Adrenal gland (tissue), 12 donors: Measurements from ENCODE around the gene MVB12B. TPM values are rescaled to one million over a fixed set of nuclear protein-coding genes. Genes with fewer than 3 reads are reported as not detected.

Source experiments
- DNase-seq, 7 donors: peaks; one replicate each; pipeline ENCODE4 v3.0.0-alpha.2; 2019 to 2020
- H3K27ac ChIP-seq, 5 donors: fragments of 200-600 bp; sonication (generic) in 4 of 5; 1 replicate in 3 of 5; 2 replicates in 2 of 5; pipeline versions ENCODE4 v1.5.1 to v1.8.0; 2016 to 2020; ENCODE audit warnings: mild to moderate bottlenecking in 1 of 5
- H3K27me3 ChIP-seq: fragments of 200-600 bp; 2 replicates; pipeline ENCODE4 v1.8.0; 2021
- H3K36me3 ChIP-seq, 2 donors: fragments of 200-600 bp; replicated peaks in 1 of 2; 1 replicate in 1 of 2; 2 replicates in 1 of 2; pipeline versions ENCODE4 v1.5.1 to v1.8.0; 2018 to 2022
- H3K4me1 ChIP-seq, 2 donors: fragments of 200-600 bp; replicated peaks in 1 of 2; 1 replicate in 1 of 2; 2 replicates in 1 of 2; pipeline versions ENCODE4 v1.5.1 to v1.8.0; 2018 to 2021
- H3K4me3 ChIP-seq, 4 donors: fragments of 200-600 bp; sonication (generic) in 3 of 4; one replicate each; pipeline ENCODE4 v1.5.1; 2016 to 2018
- H3K9me3 ChIP-seq, 3 donors: fragments of 200-600 bp; sonication (generic) in 1 of 3; replicated peaks in 1 of 3; 1 replicate in 2 of 3; 2 replicates in 1 of 3; pipeline versions ENCODE4 v1.5.1 to v1.8.0; 2016 to 2021
- POLR2A ChIP-seq, 2 donors: fragments of 450-650 bp; IDR thresholded peaks; one replicate each; pipeline ENCODE4 v1.6.1; 2017; ENCODE audit warnings: antibody characterized with exemption in 2 of 2, mild to moderate bottlenecking in 2 of 2, moderate library complexity in 1 of 2
- WGBS, 4 donors: extraction: QIAGEN DNeasy Blood & Tissue Kit in 2 of 4; methylation state at CpG; one replicate each; pipeline versions ENCODE4 v1.1.5 to v1.1.7; 2013 to 2017; 5-methylcytosine and 5-hydroxymethylcytosine counted together
- intact Hi-C, 2 donors: fragments of 100-400 bp; cut with DNase I; formaldehyde crosslinking; loops; one replicate each; pipeline versions ENCODE4 v1.14.1 to v1.15.0; 2022 to 2023
- polyA plus RNA-seq, 3 donors: library from polyadenylated mRNA; stranded (reverse); fragments of 200-250 nt in 2 of 3; fragments of 350-450 nt in 1 of 3; fragmentation: Illumina TruSeq in 1 of 3; extraction: RNeasy Lipid Tissue Mini Kit (QIAGEN cat#74804) in 1 of 3; gene quantifications; one replicate each; pipeline ENCODE4 v1.2.3, GENCODE V29; 2013 to 2014
- total RNA-seq, 9 donors: library from RNA; depleted of rRNA in 4 of 9; stranded (reverse); fragments of >200 nt in 4 of 9; fragments of 120-200 nt in 1 of 9; fragmentation: NEBNext Ultra II Directional in 1 of 9; extraction: Animal tissue kit (Norgen Biotek cat#: 25700) in 1 of 9; gene quantifications; one replicate each; pipeline versions ENCODE4 v1.1.0 to v1.2.4, GENCODE V29; 2013 to 2023
- TF ChIP-seq, protein P1 (sequence below), 6 experiments: fragments of 450-650 bp in 4 of 6; fragments of 200-600 bp in 2 of 6; sonication (generic) in 1 of 6; IDR thresholded peaks; 1 replicate in 5 of 6; 2 replicates in 1 of 6; pipeline versions ENCODE4 v1.5.1 to v1.8.0; 2016 to 2021; ENCODE audit warnings: antibody characterized with exemption in 6 of 6, mild to moderate bottlenecking in 2 of 6, moderate library complexity in 1 of 6
- donor health status: healthy with polysubstance abuse.
- donor health status: Bipolar disorder and iron deficiency.
- donor health status: DM: yes; HTN: yes; CAD: no.
- donor health status: DM: no; HTN: no; CAD: no.
- donor health status: DM: no; HTN: no; CAD: no.
- donor health status: DM: yes; HTN: yes; CAD: no.

Gene MVB12B
- total and polyA plus RNA-seq, 12 donors = 3.7 to 20.5 (median 12.8) TPM

DNA sequence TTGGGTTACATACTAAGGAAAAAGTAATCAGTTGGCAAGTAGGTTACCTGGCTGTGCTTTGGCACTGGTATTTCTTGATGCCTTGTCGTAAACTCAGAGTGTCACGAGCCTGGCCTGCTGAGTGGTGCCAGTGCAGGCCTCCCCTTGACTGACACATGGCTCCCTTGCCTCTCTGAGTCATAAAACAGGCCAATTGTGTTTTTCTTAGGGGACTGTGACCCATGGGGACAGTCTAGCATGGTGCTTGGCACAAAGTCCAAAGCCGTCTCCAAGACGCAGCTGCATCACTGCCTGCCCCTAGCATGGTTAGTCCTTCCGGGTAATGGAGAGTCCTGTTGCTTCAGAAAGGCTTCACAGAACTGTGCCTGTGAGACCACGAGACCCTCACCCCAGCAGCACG lies 132.5 kb downstream of the MVB12B start:
- 93 to 98% (median 95%) methylated on average over 5 to 7 of the region's 7 CpGs for WGBS, 4 donors
- intact Hi-C loops = no loop called here
- H3K36me3 ChIP-seq = no peaks in the 10 kb centered on the region

DNA sequence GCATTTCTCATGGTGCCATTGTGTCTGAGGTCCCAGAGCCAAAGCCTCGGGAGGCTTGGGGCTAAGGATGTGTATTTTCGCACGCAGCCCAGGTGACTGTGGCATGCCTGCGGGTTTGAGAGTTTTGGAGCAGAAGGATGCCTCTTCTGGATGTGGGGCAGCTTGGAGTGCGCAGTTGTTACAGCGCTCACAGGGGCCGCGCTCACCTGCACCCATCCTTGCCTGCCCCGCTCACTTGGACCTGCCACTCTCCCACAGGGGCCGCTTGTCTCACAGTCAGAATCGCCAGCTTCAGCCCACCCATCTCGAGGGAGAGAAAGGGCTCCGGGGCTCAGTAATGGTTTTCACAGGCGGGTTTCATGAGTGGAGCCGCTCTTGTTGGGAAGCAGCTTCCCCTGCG lies 132.9 kb downstream of the MVB12B start:
- H3K27ac ChIP-seq = no peak overlapping the region
- no peaks in the 10 kb centered on the region for H3K4me1 ChIP-seq
- no peaks in the 10 kb centered on the region for H3K9me3 ChIP-seq
- WGBS, 4 donors = 91 to 97% (median 96%) methylated on average over 6 to 16 of the region's 16 CpGs
- no peaks in the 10 kb centered on the region for H3K36me3 ChIP-seq
- intact Hi-C loops = no loop called here
- TF ChIP-seq, protein P1, sequence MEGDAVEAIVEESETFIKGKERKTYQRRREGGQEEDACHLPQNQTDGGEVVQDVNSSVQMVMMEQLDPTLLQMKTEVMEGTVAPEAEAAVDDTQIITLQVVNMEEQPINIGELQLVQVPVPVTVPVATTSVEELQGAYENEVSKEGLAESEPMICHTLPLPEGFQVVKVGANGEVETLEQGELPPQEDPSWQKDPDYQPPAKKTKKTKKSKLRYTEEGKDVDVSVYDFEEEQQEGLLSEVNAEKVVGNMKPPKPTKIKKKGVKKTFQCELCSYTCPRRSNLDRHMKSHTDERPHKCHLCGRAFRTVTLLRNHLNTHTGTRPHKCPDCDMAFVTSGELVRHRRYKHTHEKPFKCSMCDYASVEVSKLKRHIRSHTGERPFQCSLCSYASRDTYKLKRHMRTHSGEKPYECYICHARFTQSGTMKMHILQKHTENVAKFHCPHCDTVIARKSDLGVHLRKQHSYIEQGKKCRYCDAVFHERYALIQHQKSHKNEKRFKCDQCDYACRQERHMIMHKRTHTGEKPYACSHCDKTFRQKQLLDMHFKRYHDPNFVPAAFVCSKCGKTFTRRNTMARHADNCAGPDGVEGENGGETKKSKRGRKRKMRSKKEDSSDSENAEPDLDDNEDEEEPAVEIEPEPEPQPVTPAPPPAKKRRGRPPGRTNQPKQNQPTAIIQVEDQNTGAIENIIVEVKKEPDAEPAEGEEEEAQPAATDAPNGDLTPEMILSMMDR (IDR thresholded peaks at IDR 0.05) = no peak
- TF ChIP-seq POLR2A (IDR thresholded peaks at IDR 0.05) = no peak
- H3K4me3 ChIP-seq = no peak overlapping the region
- H3K27me3 ChIP-seq = no peaks in the 10 kb centered on the region
- no peak for DNase-seq

More for the DNA sequence above, 132.5 kb downstream of the MVB12B start:
- H3K9me3 ChIP-seq = no peaks in the 10 kb centered on the region
- H3K27me3 ChIP-seq = no peaks in the 10 kb centered on the region
- no peak for DNase-seq
- H3K27ac ChIP-seq = no peak overlapping the region
- H3K4me1 ChIP-seq = no peaks in the 10 kb centered on the region
- no peak overlapping the region for H3K4me3 ChIP-seq
- TF ChIP-seq, protein P1 (IDR thresholded peaks at IDR 0.05) = no peak
- no peak for TF ChIP-seq POLR2A (IDR thresholded peaks at IDR 0.05)

DNA sequence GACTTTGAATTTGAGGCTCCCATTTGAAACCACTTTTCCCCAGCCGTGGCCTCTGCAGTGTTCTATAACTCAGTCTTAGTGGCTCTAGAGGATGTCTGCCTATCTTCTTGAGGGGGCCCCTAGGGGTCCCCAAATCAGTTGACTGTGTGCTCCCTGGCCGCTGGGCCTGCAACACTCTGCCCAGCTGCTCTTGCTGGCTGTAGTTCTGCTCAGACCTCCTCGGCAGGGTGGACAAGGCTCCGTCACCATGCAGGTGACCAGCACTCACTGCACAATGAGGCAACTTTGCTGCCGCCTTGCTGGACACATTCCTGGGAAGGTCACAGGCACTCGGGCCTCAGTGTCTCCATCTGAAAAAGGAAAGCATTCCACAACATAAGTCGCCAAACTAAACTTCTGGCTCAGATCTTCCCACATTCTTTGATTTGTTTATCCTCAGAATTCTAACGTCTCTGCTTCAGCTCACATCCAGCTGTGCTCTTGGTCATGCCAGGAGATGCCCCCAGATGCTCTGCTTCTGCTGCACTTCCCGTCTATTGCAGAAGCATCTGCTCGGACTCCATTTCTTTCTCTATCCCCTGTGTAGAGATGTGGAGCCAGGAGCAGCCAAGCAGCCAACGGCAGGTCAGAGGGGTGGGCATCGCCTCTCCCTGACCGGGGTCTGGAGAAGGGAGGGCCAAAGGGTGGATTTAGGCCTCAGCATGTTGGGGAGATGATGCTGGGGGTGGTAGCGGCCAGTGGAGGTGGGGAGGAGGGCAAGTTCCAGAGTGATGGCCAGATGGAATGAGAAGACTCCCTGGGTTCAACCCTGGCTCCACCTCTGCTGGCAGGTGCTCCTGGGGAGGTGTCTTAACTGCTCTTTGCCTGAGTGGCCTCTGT lies 133.6 kb downstream of the MVB12B start:
- no peaks in the 10 kb centered on the region for H3K4me1 ChIP-seq
- H3K27ac ChIP-seq = no peak overlapping the region
- no peaks in the 10 kb centered on the region for H3K36me3 ChIP-seq
- 79 to 89% (median 83%) methylated on average over 13 to 14 of the region's 14 CpGs for WGBS, 4 donors
- no peak for TF ChIP-seq POLR2A (IDR thresholded peaks at IDR 0.05)
- TF ChIP-seq, protein P1 (IDR thresholded peaks at IDR 0.05) = no peak
- no peaks in the 10 kb centered on the region for H3K9me3 ChIP-seq
- no peak overlapping the region for H3K4me3 ChIP-seq
- peak in 1 of 7 donors; percentile 25 for DNase-seq
- intact Hi-C loops = no loop called here
- no peaks in the 10 kb centered on the region for H3K27me3 ChIP-seq

DNA sequence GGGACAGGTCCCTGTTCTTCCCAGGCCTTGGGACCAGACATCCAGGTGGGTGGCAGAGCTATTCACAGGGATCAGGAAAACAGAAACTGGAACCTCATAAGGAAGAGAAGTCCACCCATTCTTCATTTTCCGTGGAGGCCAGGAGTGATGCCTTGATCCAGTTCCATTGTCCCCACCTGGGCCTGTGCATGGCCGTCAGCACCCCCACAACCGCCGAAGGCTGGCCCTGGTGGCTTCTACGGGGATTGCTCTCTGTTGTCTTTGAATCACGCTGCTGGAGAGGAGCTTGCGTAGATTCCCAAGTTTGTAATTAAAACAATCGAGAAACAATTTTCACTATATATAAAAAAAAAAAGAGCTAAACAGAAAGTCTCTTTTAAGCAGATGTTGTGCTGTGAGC lies 134.4 kb downstream of the MVB12B start:
- Histone ChIP-seq H3K9me3 (no peaks in the 10 kb centered on the region), H3K27ac (no peak overlapping the region), H3K4me3 (no peak overlapping the region), H3K27me3 (no peaks in the 10 kb centered on the region), H3K4me1 (no peaks in the 10 kb centered on the region), H3K36me3 (no peaks in the 10 kb centered on the region)
- 91 to 95% (median 92%) methylated on average over 7 to 8 of the region's 8 CpGs for WGBS, 4 donors
- intact Hi-C loops = no loop called here
- no peak for TF ChIP-seq POLR2A (IDR thresholded peaks at IDR 0.05)
- TF ChIP-seq, protein P1 (IDR thresholded peaks at IDR 0.05) = no peak
- DNase-seq = no peak
